ENCODE data around the gene ZNF740. TPM values are rescaled to one million over a fixed set of nuclear protein-coding genes. Genes with fewer than 3 reads are reported as not detected.
A peak's percentile ranks its signal among the peaks of the same experiment; 100 is the strongest.

ZNF740 gene, protein sequence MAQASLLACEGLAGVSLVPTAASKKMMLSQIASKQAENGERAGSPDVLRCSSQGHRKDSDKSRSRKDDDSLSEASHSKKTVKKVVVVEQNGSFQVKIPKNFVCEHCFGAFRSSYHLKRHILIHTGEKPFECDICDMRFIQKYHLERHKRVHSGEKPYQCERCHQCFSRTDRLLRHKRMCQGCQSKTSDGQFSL
- 49.7 TPM for total RNA-seq (2021; ENCODE audit: unreplicated experiment)
- polyA plus RNA-seq (2012) = 11.8 and 13.2 TPM in 2 replicates
- Bru-seq, nascent RNA = percentile 91 among the genes with signal in this experiment
- BruChase-seq, experiment 1, labeled RNA remaining after a 6-hour chase = percentile 91 among the genes with signal in this experiment
- BruChase-seq, experiment 2, labeled RNA remaining after a 2-hour chase = percentile 93 among the genes with signal in this experiment
- long read RNA-seq, full-length matches to known transcripts = 2 of 10 reads
- long read RNA-seq, partial matches to known transcripts = 6 of 10 reads
- long read RNA-seq, other reads (novel, unspliced or antisense) = 2 of 10 reads

DNA sequence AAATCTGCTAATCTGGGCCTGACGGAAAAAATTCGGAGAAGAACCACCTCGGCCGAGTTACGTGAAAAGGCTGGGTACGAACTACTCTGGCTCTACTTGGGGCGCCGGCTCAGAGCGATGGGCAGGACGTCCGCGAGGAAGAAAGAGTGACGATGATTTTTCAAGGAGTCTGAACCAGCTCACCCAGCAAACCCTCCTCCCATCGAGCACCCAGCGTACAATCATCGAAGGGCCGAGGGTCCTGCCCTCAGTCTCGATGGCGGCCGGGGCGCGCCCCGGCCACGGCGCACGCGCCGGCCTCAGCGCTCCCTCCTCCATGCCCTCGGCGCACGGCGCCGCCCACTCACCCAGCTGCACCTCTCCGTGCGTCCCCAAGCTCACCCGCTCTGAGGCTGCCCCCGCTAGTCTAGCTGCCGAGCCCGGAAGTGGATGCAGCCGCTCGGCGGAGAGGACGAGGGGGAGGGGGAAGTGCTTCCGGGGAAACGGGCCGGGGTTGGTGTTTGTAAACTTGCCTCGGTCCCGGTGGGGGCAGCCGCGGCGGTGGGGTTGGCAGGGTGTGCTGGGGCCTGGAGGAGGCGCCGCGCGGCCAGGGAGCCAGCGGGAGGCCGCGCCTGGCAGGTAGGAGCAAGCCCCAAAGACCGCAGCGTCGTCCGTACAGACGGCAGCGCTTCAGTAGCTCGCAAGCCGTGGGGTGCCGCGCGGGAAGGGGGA lies at the start of gene ZNF740, which contains the start of gene CSAD:
Gene ZNF740, plus strand, starts transcription at position 503 of the 711 bp plus-strand sequence. CDS start 1,262 bp downstream, outside the sequence.
Gene CSAD, minus strand, starts transcription at position 706 of the 711 bp plus-strand sequence. CDS start 7,455 bp downstream, outside the sequence.
- intact Hi-C loops (cut with micrococcal nuclease) = no loop called here
- H3K9me3 ChIP-seq (ENCODE audit: control insufficient read depth in 1 of 2, insufficient read depth in 1 of 2, low read depth in 1 of 2, low read length in 2 of 2) = no peaks in the 10 kb centered on the region
- H2AFZ ChIP-seq (ENCODE audit: low read depth, low read length, poor library complexity, severe bottlenecking) = peak within 1 kb of the TSS; percentile 60
- CTCF ChIA-PET = interaction anchor here (0.6 to 2.9 kb wide), 11 partner anchors 10 to 141 kb away, joined by 3 to 13 read pairs (median 5); partner anchors contain the start of genes AAAS and MYG1
- POLR2A ChIA-PET = interaction anchor here (0.7 to 2.0 kb wide), 13 partner anchors 9 to 965 kb away, joined by 3 to 8 read pairs (median 3); partner anchors contain the start of genes AAAS, EIF4B, PFDN5 and SPRYD3
- no peaks in the 10 kb centered on the region for H3K9me2 ChIP-seq (ENCODE audit: insufficient read depth)
- TF ChIP-seq, protein P1, sequence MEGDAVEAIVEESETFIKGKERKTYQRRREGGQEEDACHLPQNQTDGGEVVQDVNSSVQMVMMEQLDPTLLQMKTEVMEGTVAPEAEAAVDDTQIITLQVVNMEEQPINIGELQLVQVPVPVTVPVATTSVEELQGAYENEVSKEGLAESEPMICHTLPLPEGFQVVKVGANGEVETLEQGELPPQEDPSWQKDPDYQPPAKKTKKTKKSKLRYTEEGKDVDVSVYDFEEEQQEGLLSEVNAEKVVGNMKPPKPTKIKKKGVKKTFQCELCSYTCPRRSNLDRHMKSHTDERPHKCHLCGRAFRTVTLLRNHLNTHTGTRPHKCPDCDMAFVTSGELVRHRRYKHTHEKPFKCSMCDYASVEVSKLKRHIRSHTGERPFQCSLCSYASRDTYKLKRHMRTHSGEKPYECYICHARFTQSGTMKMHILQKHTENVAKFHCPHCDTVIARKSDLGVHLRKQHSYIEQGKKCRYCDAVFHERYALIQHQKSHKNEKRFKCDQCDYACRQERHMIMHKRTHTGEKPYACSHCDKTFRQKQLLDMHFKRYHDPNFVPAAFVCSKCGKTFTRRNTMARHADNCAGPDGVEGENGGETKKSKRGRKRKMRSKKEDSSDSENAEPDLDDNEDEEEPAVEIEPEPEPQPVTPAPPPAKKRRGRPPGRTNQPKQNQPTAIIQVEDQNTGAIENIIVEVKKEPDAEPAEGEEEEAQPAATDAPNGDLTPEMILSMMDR (IDR thresholded peaks at IDR 0.05 in 2 of 3, conservative IDR thresholded peaks at IDR 0.05 in 1 of 3; ENCODE audit: borderline replicate concordance in 1 of 3, insufficient read depth in 1 of 3, low read depth in 2 of 3, low read length in 2 of 3) = no peak
- TF ChIP-seq EGR1 (IDR thresholded peaks at IDR 0.05; ENCODE audit: low read depth) (peak; percentile 98), YY1 (IDR thresholded peaks at IDR 0.05; ENCODE audit: extremely low read depth, insufficient replicate concordance, low read depth, low read length) (peak; percentile 96), TCF7L2 (IDR thresholded peaks at IDR 0.05; ENCODE audit: borderline replicate concordance, extremely low read depth, insufficient read depth, insufficient read length) (peak; percentile 35), POLR2AphosphoS5 (IDR thresholded peaks at IDR 0.05; ENCODE audit: low read depth, low read length) (peak; percentile 76), CBX3 (IDR thresholded peaks at IDR 0.05; ENCODE audit: low read depth) (peak; percentile 72; the same call in 1 of the 2 replicates), ZFX (IDR thresholded peaks at IDR 0.05) (peak; percentile 60; the same call in 1 of the 2 replicates), SP1 (IDR thresholded peaks at IDR 0.05; ENCODE audit: low read depth) (peak; percentile 73), SIN3A (IDR thresholded peaks at IDR 0.05; ENCODE audit: low read depth) (peak; percentile 84), EZH2phosphoT487 (IDR thresholded peaks at IDR 0.05; ENCODE audit: borderline replicate concordance) (no peak)
- TF ChIP-seq, protein P2, sequence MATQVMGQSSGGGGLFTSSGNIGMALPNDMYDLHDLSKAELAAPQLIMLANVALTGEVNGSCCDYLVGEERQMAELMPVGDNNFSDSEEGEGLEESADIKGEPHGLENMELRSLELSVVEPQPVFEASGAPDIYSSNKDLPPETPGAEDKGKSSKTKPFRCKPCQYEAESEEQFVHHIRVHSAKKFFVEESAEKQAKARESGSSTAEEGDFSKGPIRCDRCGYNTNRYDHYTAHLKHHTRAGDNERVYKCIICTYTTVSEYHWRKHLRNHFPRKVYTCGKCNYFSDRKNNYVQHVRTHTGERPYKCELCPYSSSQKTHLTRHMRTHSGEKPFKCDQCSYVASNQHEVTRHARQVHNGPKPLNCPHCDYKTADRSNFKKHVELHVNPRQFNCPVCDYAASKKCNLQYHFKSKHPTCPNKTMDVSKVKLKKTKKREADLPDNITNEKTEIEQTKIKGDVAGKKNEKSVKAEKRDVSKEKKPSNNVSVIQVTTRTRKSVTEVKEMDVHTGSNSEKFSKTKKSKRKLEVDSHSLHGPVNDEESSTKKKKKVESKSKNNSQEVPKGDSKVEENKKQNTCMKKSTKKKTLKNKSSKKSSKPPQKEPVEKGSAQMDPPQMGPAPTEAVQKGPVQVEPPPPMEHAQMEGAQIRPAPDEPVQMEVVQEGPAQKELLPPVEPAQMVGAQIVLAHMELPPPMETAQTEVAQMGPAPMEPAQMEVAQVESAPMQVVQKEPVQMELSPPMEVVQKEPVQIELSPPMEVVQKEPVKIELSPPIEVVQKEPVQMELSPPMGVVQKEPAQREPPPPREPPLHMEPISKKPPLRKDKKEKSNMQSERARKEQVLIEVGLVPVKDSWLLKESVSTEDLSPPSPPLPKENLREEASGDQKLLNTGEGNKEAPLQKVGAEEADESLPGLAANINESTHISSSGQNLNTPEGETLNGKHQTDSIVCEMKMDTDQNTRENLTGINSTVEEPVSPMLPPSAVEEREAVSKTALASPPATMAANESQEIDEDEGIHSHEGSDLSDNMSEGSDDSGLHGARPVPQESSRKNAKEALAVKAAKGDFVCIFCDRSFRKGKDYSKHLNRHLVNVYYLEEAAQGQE (IDR thresholded peaks at IDR 0.05; ENCODE audit: low read depth) = no peak
- TF ChIP-seq, protein P3, sequence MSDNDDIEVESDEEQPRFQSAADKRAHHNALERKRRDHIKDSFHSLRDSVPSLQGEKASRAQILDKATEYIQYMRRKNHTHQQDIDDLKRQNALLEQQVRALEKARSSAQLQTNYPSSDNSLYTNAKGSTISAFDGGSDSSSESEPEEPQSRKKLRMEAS (IDR thresholded peaks at IDR 0.05) = peak; percentile 80
- ATAC-seq = peak; percentile 96
- H3K79me2 ChIP-seq (ENCODE audit: insufficient read depth, low read length) = peaks cover 34% of the 10 kb centered on the region
- H3K4me2 ChIP-seq (ENCODE audit: low read length) = peak within 1 kb of the TSS; percentile 92
- H3K9ac ChIP-seq (ENCODE audit: low read length) = peak within 1 kb of the TSS; percentile 95
- BruUV-seq (replicated peaks) = no TSS peak
- no peaks in the 10 kb centered on the region for H4K20me1 ChIP-seq (ENCODE audit: insufficient read depth)
- peak within 1 kb of the TSS; percentile 78 to 86 for H3K4me3 ChIP-seq (replicated peaks in 1 of 2; ENCODE audit: low read depth in 1 of 2, low read length in 2 of 2)
- DNase-seq (ENCODE audit: low read depth, low spot score) = peak; percentile 95
- H3K36me3 ChIP-seq (ENCODE audit: control insufficient read depth in 1 of 2, insufficient read depth in 2 of 2, low read length in 2 of 2) = peaks cover 22 to 29% of the 10 kb centered on the region in 2 experiments; a peak in 3 of 4 replicates
- RAD21 ChIA-PET (ENCODE audit: low non-redundant PET in 1 of 2, low total read pairs in 2 of 2, uncharacterized antibody in 2 of 2, unreplicated experiment in 2 of 2) = interaction anchor here in 1 of 2 experiments (0.5 to 1.2 kb wide), 3 partner anchors 21 to 319 kb away, joined by 3 to 7 read pairs (median 3); partner anchors contain the start of genes AAAS and MAP3K12
- no peaks in the 10 kb centered on the region for H3K27me3 ChIP-seq (ENCODE audit: insufficient read depth, low read length)
- peaks cover 15 to 32% of the 10 kb centered on the region in 2 experiments for H3K4me1 ChIP-seq (ENCODE audit: control insufficient read depth in 1 of 2, insufficient read depth in 2 of 2, low read length in 2 of 2)
- H3K27ac ChIP-seq (ENCODE audit: low read depth, low read length) = peak within 1 kb of the TSS; percentile 85
